HG03354 (cell line): ENCODE data around the gene NOP53.
"Not testable (repeated sequence)": the region's sequence is repeated elsewhere in the genome, so short reads cannot be mapped to it uniquely, and the experiment has no call there.

ENCODE experiments used
- ATAC-seq: cut with Tn5 transposase; IDR thresholded peaks from one replicate; pipeline ENCODE4 v1.9.1; 2021; ENCODE audit warnings: mild to moderate bottlenecking; ENCODE audit not compliant: unreplicated experiment, poor library complexity, severe bottlenecking

The NOP53 gene

DNA sequence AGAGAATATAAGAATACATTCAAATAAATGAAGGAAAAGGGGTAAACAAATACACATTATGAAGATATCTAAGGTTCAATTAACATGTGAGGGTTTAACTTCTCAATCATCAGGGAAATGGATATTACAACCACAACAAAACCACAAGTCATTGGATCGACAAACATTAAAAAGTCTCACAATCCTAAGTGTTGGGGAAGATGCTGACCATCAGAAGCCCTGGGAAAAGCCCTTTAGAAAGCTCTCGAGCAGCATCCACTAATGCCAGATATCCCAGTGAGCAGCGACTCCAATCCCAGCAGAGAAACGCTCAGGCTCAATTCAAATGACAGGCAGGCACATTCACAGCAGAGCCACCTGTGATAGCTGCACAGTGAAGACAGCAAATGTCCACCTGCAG, 55.9 kb downstream of the NOP53 start:
- ATAC-seq = no peak

DNA sequence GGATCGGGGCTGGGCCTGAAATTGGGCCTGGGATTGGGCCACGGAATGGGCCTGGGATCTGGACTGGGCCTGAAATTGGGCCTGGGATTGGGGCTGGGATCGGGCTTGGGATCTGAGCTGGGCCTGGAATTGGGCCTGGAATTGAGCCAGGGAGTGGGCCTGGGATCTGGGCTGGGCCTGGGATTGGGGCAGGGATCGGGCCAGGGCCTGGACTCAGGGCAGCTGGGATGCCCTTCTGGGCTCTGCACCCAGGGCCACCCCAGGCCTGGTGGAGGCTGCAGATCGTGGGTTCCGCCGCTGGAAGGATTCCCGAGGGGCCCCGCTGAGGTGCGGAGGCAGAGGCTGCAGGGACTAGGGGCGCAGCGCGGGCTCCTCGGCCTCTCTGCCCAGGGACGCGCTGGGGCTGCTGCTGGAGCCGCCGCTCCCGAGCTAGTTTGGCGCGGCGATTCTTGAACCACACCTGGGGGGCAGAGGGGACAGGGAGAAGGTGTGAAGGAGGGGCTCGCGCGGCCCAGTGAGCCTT, 57.2 kb downstream of the NOP53 start:
- no peak for ATAC-seq

GRCh38 chr19:47803148-47803547, 57.8 kb downstream of the NOP53 start:
- not testable (repeated sequence) for ATAC-seq

GRCh38 chr19:47803671-47804070, 58.3 kb downstream of the NOP53 start:
- ATAC-seq = not testable (repeated sequence)

DNA sequence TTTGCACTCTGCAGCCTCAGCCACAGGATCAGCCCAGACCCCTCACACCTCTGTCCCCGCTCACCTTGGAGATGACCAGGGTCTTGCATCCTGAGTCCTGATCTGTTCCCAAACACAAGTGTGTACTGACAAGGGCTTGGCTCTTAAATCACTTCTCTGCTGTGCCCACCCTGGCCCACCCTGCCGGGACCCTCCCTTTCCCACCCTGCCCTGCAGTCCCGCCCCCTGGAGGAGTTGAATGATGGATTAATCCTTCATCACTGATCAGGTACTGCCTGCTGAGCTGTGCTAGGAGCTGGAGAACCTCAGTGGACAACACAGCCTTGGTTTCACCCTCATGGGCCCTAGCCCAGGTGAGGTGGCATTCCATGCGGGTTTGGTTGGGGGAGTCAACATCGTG, 59.1 kb downstream of the NOP53 start, which contains the start of gene TPRX1:
Gene TPRX1 (minus strand): TSS at position 101 of the 400 bp plus-strand sequence. CDS start 12 bp downstream, at position 89.
- ATAC-seq = not testable (repeated sequence)

DNA sequence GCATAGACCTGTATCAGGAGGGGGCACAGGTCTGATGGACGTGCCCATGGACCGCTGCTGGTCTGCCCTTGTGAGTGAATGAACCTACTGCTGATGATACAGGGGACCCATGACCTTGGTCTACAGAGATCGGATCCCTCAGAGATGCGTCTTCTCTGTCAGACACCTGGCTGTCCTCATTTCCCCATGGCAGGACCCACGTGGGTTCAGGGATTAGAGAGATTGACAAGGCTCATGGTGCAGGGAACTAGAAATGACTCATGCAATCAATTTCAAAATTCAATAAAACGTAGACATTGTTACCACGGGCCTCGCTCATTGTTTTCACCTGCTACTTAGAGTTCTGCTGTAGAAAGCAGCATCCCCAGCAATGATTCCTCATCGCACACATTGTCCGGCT, 60.0 kb downstream of the NOP53 start:
- no peak for ATAC-seq

- no peak for ATAC-seq
Measured at GRCh38 chr19:47806435-47806834, 61.1 kb downstream of the NOP53 start.
